Loucy (cell line): Measurements from ENCODE around the gene S100A6.

ENCODE experiments used
- H2AFZ ChIP-seq: fragments of 200-600 bp; sonication (generic); 2 replicates; pipeline ENCODE4 v1.6.0; 2016; ENCODE audit warnings: antibody characterized with exemption, mild to moderate bottlenecking, low read length, moderate library complexity
- H3F3A ChIP-seq: fragments of 200-600 bp; 2 replicates; pipeline ENCODE4 v1.6.0; 2016; ENCODE audit warnings: antibody characterized with exemption, low read depth, mild to moderate bottlenecking
- H3K27me3 ChIP-seq: fragments of 200-600 bp; sonication (generic); 2 replicates; pipeline ENCODE4 v1.6.1; 2014; ENCODE audit warnings: low read length, mild to moderate bottlenecking; ENCODE audit not compliant: insufficient read depth, poor library complexity, severe bottlenecking
- H3K36me3 ChIP-seq: fragments of 200-600 bp; sonication (generic); 2 replicates; pipeline ENCODE4 v1.6.1; 2016; ENCODE audit warnings: low read length; ENCODE audit not compliant: insufficient read depth
- H3K4me1 ChIP-seq: fragments of 200-600 bp; sonication (generic); 2 replicates; pipeline ENCODE4 v1.5.1; 2014; ENCODE audit warnings: low read length, mild to moderate bottlenecking; ENCODE audit not compliant: insufficient read depth, poor library complexity, severe bottlenecking
- H3K4me2 ChIP-seq: fragments of 200-600 bp; sonication (generic); 2 replicates; pipeline ENCODE4 v1.6.0; 2014; ENCODE audit warnings: antibody characterized with exemption, low read length, low read depth, mild to moderate bottlenecking; ENCODE audit not compliant: poor library complexity, severe bottlenecking
- H3K4me3 ChIP-seq: fragments of 200-600 bp; sonication (generic); 2 replicates; pipeline ENCODE4 v1.5.1; 2014; ENCODE audit warnings: low read length, mild to moderate bottlenecking, mixed read lengths; ENCODE audit not compliant: poor library complexity, severe bottlenecking
- H3K79me2 ChIP-seq: fragments of 200-600 bp; sonication (generic); 2 replicates; pipeline ENCODE4 v1.6.1; 2014; ENCODE audit warnings: low read length; ENCODE audit not compliant: insufficient read depth
- H3K9ac ChIP-seq: fragments of 200-600 bp; sonication (generic); 2 replicates; pipeline ENCODE4 v1.6.0; 2014; ENCODE audit warnings: mild to moderate bottlenecking, low read depth, low read length, moderate library complexity; ENCODE audit not compliant: poor library complexity, severe bottlenecking
- H3K9me2 ChIP-seq: fragments of 200-600 bp; sonication (generic); replicated peaks from 2 replicates; pipeline ENCODE4 v1.6.1; 2016; ENCODE audit warnings: low read depth, low read length, mixed read lengths
- H3K9me3 ChIP-seq: fragments of 200-600 bp; sonication (generic); 2 replicates; pipeline ENCODE4 v1.6.1; 2014; ENCODE audit warnings: mild to moderate bottlenecking, antibody characterized with exemption, low read length, low read depth; ENCODE audit not compliant: insufficient read depth
- H4K20me1 ChIP-seq: fragments of 200-600 bp; sonication (generic); 2 replicates; pipeline ENCODE4 v1.6.0; 2014; ENCODE audit warnings: antibody characterized with exemption, low read length, mild to moderate bottlenecking; ENCODE audit not compliant: insufficient read depth, poor library complexity, severe bottlenecking
- EZH2phosphoT487 ChIP-seq: fragments of 200-600 bp; IDR thresholded peaks from 2 replicates; pipeline ENCODE4 v1.6.1; 2018; ENCODE audit warnings: antibody characterized with exemption, mild to moderate bottlenecking, moderate library complexity, borderline replicate concordance
- TF ChIP-seq, protein P1 (sequence below): fragments of 200-600 bp; sonication (generic); conservative IDR thresholded peaks from 2 replicates; pipeline ENCODE4 v1.5.1; 2014; ENCODE audit warnings: mild to moderate bottlenecking, antibody characterized with exemption, low read length

The S100A6 gene

GRCh38 chr1:153513023-153513422 lies 22.8 kb downstream of the S100A6 start:
- Histone ChIP-seq H3K4me2 (no peak overlapping the region), H3K9me3 (no peaks in the 10 kb centered on the region), H4K20me1 (no peaks in the 10 kb centered on the region), H3K9me2 (no peaks in the 10 kb centered on the region), H3F3A (no peaks in the 10 kb centered on the region), H3K4me1 (peaks cover 19% of the 10 kb centered on the region), H3K9ac (no peak overlapping the region), H3K4me3 (no peak overlapping the region), H2AFZ (peak overlapping the region; percentile 72), H3K27me3 (no peaks in the 10 kb centered on the region), H3K79me2 (no peaks in the 10 kb centered on the region), H3K36me3 (no peaks in the 10 kb centered on the region)
- no peak for TF ChIP-seq EZH2phosphoT487
- TF ChIP-seq, protein P1, sequence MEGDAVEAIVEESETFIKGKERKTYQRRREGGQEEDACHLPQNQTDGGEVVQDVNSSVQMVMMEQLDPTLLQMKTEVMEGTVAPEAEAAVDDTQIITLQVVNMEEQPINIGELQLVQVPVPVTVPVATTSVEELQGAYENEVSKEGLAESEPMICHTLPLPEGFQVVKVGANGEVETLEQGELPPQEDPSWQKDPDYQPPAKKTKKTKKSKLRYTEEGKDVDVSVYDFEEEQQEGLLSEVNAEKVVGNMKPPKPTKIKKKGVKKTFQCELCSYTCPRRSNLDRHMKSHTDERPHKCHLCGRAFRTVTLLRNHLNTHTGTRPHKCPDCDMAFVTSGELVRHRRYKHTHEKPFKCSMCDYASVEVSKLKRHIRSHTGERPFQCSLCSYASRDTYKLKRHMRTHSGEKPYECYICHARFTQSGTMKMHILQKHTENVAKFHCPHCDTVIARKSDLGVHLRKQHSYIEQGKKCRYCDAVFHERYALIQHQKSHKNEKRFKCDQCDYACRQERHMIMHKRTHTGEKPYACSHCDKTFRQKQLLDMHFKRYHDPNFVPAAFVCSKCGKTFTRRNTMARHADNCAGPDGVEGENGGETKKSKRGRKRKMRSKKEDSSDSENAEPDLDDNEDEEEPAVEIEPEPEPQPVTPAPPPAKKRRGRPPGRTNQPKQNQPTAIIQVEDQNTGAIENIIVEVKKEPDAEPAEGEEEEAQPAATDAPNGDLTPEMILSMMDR, result peak; percentile 56

DNA sequence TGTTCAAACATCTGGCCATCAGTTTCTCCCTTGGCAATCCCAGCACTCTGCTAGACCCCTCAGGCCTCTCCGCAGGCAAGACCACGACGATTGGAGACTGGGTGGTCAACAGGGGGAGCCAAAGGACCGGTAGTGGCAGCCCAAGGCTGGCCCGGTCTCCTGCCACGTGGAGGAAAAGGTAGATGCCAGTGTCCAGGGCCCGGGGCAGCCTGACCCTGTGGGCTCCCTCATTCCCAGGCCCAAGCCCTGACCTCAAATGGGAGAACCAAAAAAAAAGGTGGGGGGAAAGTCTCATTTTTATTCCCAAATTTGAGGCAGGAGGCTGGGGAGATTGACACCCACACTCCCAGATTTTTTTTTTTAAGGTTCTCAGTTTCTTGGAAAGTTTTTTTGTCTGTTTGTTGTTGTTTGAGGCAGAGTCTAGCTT lies 24.8 kb downstream of the S100A6 start:
- Histone ChIP-seq H3K9me2 (no peaks in the 10 kb centered on the region), H4K20me1 (no peaks in the 10 kb centered on the region), H3K4me2 (peak overlapping the region; percentile 33), H3K4me1 (peaks cover 19% of the 10 kb centered on the region), H3K36me3 (no peaks in the 10 kb centered on the region), H3K9ac (no peak overlapping the region), H3K79me2 (no peaks in the 10 kb centered on the region), H3K27me3 (no peaks in the 10 kb centered on the region), H3K4me3 (no peak overlapping the region), H3K9me3 (no peaks in the 10 kb centered on the region), H2AFZ (peak overlapping the region; percentile 78), H3F3A (no peaks in the 10 kb centered on the region)
- no peak for TF ChIP-seq EZH2phosphoT487
- TF ChIP-seq, protein P1, result peak; percentile 93

DNA sequence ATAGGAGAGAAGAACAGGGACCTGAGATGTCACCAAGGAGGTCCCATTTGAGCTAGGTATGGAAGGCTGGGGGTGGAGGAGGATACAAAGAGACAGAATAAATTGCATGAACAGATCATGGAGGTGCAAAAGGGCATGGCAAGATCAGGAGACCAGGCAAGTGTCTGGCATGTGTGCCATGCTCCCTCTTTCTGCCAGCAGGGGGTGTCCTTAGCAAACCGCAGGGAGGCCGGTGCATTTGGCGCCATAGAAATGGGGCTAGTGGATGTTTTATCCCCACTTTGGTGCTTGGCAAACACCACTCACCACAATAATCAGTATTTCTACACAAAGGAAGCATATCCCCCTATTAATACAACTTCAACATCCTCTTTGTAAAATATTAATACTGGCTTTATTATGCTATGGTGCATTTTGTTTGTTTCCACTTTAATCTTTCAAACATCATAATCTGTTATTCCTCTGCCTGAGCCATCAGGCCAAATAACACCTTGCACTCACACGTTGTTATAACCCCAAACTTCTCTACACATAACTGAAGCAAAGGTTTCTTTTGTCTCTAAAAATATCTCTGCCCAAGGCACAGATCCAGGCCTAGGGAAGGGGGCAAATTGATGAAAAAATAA lies 25.9 kb downstream of the S100A6 start:
- no peaks in the 10 kb centered on the region for H3K27me3 ChIP-seq
- H4K20me1 ChIP-seq, result no peaks in the 10 kb centered on the region
- H3K9ac ChIP-seq, result no peak overlapping the region
- no peaks in the 10 kb centered on the region for H3K79me2 ChIP-seq
- no peaks in the 10 kb centered on the region for H3K36me3 ChIP-seq
- no peak overlapping the region for H3K4me3 ChIP-seq
- H3K4me2 ChIP-seq, result no peak overlapping the region
- TF ChIP-seq EZH2phosphoT487, result no peak
- TF ChIP-seq, protein P1, result peak; percentile 93
- peak overlapping the region; percentile 37; the same call in 1 of the 2 replicates for H2AFZ ChIP-seq
- H3K4me1 ChIP-seq, result peaks cover 12% of the 10 kb centered on the region
- no peaks in the 10 kb centered on the region for H3K9me3 ChIP-seq
- H3K9me2 ChIP-seq, result no peaks in the 10 kb centered on the region
- no peaks in the 10 kb centered on the region for H3F3A ChIP-seq
